OCI-LY7 (cell line): Measurements from ENCODE around the gene TK1. TPM values are rescaled to one million over a fixed set of nuclear protein-coding genes. Genes with fewer than 3 reads are reported as not detected.

Experiments
- BruUV-seq: library from RNA; stranded (reverse); fragments of 400-500 nt; replicated peaks from 2 replicates; lab custom pipeline; 2021; lab: Mats Ljungman, UMichigan
- CTCF ChIA-PET: fragments of 300-600 bp; sonication (Branson Sonifier 250); formaldehyde crosslinking; loops from one replicate; lab custom pipeline; 2022; ENCODE audit warnings: antibody characterized with exemption; ENCODE audit not compliant: unreplicated experiment; lab: Charles Lee
- POLR2A ChIA-PET: fragments of 300-600 bp; sonication (Branson Sonifier 250); formaldehyde crosslinking; loops from one replicate; lab custom pipeline; 2022; ENCODE audit warnings: antibody characterized with exemption; lab: Charles Lee
- DNase-seq: peaks from one replicate; pipeline ENCODE4 v3.0.0-alpha.2; 2015; ENCODE audit warnings: low spot score
- H2AFZ ChIP-seq: fragments of 200-600 bp; sonication (generic), shearing (Covaris generic); 2 replicates; pipeline ENCODE4 v1.6.1; 2014; ENCODE audit warnings: mild to moderate bottlenecking, antibody characterized with exemption, low read length, moderate library complexity
- H3K27ac ChIP-seq: fragments of 200-600 bp; sonication (generic); 2 replicates; pipeline ENCODE4 v1.5.1; 2014; ENCODE audit warnings: mixed run types, low read depth, mild to moderate bottlenecking, moderate library complexity, low read length, inconsistent platforms; ENCODE audit not compliant: poor library complexity, severe bottlenecking
- H3K36me3 ChIP-seq: fragments of 200-600 bp; sonication (generic); 2 replicates; pipeline ENCODE4 v1.6.1; 2014; ENCODE audit warnings: mild to moderate bottlenecking, antibody characterized with exemption, low read length, moderate library complexity, mixed read lengths; ENCODE audit not compliant: insufficient read depth
- H3K4me1 ChIP-seq: fragments of 200-600 bp; sonication (generic); 2 replicates; pipeline ENCODE4 v1.5.1; 2014; ENCODE audit warnings: mild to moderate bottlenecking, low read length; ENCODE audit not compliant: insufficient read depth, poor library complexity, severe bottlenecking
- H3K4me2 ChIP-seq: fragments of 200-600 bp; sonication (generic); 2 replicates; pipeline ENCODE4 v1.6.1; 2014; ENCODE audit warnings: mild to moderate bottlenecking, low read length
- H3K4me3 ChIP-seq: fragments of 200-600 bp; sonication (generic); 2 replicates; pipeline ENCODE4 v1.5.1; 2014; ENCODE audit warnings: mild to moderate bottlenecking, low read depth, low read length; ENCODE audit not compliant: poor library complexity, severe bottlenecking
- H3K79me2 ChIP-seq: fragments of 200-600 bp; sonication (generic); 2 replicates; pipeline ENCODE4 v1.6.1; 2016; ENCODE audit warnings: low read depth, mild to moderate bottlenecking, low read length, moderate library complexity, mixed read lengths; ENCODE audit not compliant: insufficient read depth
- H3K9me2 ChIP-seq: fragments of 200-600 bp; sonication (generic); 2 replicates; pipeline ENCODE4 v1.6.1; 2016; ENCODE audit warnings: mild to moderate bottlenecking, low read length, mixed read lengths; ENCODE audit not compliant: insufficient read depth
- H3K9me3 ChIP-seq: fragments of 200-600 bp; sonication (generic); 2 replicates; pipeline ENCODE4 v1.6.1; 2014; ENCODE audit warnings: mild to moderate bottlenecking, mixed run types, low read length, mixed read lengths
- H4K20me1 ChIP-seq: fragments of 200-600 bp; sonication (generic); 2 replicates; pipeline ENCODE4 v1.6.1; 2014; ENCODE audit warnings: mild to moderate bottlenecking, antibody characterized with exemption, low read length, moderate library complexity, mixed read lengths; ENCODE audit not compliant: insufficient read depth
- CTCF ChIP-seq: fragments of 200-600 bp; sonication (generic); conservative IDR thresholded peaks from 2 replicates; pipeline ENCODE4 v1.5.1; 2014; ENCODE audit warnings: mild to moderate bottlenecking, antibody characterized with exemption, low read length, moderate library complexity, mixed read lengths
- EZH2phosphoT487 ChIP-seq: fragments of 200-600 bp; sonication (generic); IDR thresholded peaks from 2 replicates; pipeline ENCODE4 v1.6.1; 2018; ENCODE audit warnings: low read depth, borderline replicate concordance, mild to moderate bottlenecking, mixed run types, antibody characterized with exemption, low read length, moderate library complexity, mixed read lengths
- intact Hi-C: fragments of 100-400 bp; cut with micrococcal nuclease; formaldehyde crosslinking; loops from one replicate; pipeline ENCODE4 v1.10.0; 2022; ENCODE audit not compliant: unreplicated experiment
- total RNA-seq, 2 experiments: library from RNA; depleted of rRNA in 1 of 2; stranded (reverse); fragments of >200 nt in 1 of 2; shearing (Covaris generic) in 1 of 2; gene quantifications; 2 replicates each; pipeline ENCODE4 v1.2.3, GENCODE V29; 2014 to 2022

The TK1 gene
- total RNA-seq, 2 experiments from 2014 or later: 108 to 149 TPM

DNA sequence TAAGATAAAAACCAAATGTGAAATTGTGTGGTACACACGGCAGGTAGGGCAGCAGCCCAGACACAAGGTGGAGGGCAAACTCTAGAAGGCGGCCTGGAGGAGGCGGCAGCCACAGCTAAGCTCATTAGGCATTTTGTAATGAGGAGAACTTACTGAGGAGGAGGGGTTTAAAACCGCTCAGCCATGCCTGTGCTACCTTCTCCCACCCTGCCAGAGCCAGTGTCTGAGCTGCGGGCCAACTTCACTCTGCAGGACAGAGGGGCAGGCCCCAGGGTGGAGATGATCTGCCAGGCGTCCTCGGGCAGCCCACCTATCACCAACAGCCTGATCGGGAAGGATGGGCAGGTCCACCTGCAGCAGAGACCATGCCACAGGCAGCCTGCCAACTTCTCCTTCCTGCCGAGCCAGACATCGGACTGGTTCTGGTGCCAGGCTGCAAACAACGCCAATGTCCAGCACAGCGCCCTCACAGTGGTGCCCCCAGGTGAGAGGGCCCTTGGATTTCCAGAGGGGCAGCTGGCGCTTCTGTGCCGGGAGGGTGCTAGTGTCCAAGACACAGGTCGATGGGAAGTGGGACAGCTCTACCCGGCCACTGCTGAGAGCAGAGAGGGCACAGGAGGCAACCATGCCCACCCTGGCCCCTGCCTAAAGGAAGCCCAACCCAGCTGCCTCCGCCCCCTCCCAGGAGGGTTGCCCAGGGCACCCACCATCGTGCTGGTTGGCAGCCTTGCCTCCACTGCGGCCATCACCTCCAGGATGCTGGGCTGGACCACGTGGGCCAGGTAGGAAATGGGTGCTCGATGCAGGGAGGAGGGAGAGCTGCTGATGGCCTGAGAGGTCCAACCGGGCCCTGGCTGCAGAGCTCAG, 22.7 kb downstream of the TK1 start:
- Histone ChIP-seq H4K20me1 (no peaks in the 10 kb centered on the region), H3K79me2 (no peaks in the 10 kb centered on the region), H3K4me1 (peaks cover 20% of the 10 kb centered on the region), H3K27ac (no peak overlapping the region), H2AFZ (no peak overlapping the region), H3K9me3 (no peaks in the 10 kb centered on the region), H3K4me3 (no peak overlapping the region), H3K9me2 (no peaks in the 10 kb centered on the region), H3K36me3 (no peaks in the 10 kb centered on the region), H3K4me2 (no peak overlapping the region)
- ChIA-PET CTCF (no interaction called here), POLR2A (no interaction called here)
- no peak for TF ChIP-seq CTCF
- no peak for TF ChIP-seq EZH2phosphoT487
- BruUV-seq: no TSS peak
- DNase-seq: no peak
- intact Hi-C loops: no loop called here

DNA sequence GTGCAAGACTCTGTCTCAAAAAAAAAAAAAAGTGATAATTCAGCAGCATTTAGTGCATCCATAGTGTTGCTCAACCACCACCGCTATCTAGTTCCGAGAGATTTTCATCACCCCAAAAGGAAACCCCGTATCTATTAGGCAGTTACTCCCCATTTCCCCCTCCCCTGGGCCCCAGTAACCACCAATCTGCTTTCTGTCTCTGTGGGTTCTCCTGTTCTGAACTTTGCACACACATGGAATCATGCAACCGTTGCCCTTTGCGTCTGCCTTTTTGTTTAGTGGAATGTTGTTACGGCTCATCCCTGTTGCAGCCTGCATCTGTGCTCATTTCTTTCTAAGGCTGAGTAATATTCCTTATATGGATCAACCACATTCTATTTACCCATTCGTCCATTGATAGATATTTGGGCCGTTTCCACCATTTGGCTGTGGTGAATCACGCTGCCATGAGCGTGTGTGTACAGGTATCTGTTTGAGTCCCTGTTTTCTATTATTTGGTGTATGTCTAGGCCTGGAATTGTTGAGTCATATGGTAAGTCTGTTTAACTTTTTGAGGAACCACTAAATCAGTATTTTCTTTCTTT, 27.2 kb downstream of the TK1 start:
- no peaks in the 10 kb centered on the region for H3K9me2 ChIP-seq
- H3K27ac ChIP-seq: no peak overlapping the region
- H3K36me3 ChIP-seq: no peaks in the 10 kb centered on the region
- no peaks in the 10 kb centered on the region for H3K9me3 ChIP-seq
- intact Hi-C loops: no loop called here
- H3K4me1 ChIP-seq: peaks cover 20% of the 10 kb centered on the region
- H3K4me3 ChIP-seq: no peak overlapping the region
- H4K20me1 ChIP-seq: no peaks in the 10 kb centered on the region
- DNase-seq: no peak
- no TSS peak for BruUV-seq
- H3K4me2 ChIP-seq: no peak overlapping the region
- CTCF ChIA-PET: no interaction called here
- TF ChIP-seq CTCF (no peak), EZH2phosphoT487 (no peak)
- POLR2A ChIA-PET: no interaction called here
- no peaks in the 10 kb centered on the region for H3K79me2 ChIP-seq
- H2AFZ ChIP-seq: no peak overlapping the region
